Measurements from ENCODE around the gene ARL5C. TPM values are rescaled to one million over a fixed set of nuclear protein-coding genes. Genes with fewer than 3 reads are reported as not detected.

Gene ARL5C
- total RNA-seq, 2 donors from 2014 or later: not detected

GRCh38 chr17:39147221-39148185, 18.5 kb downstream of the ARL5C start:
- no peaks in the 10 kb centered on the region for H3K36me3 Mint-ChIP-seq (ENCODE audit: low read depth)
- peaks cover 5% of the 10 kb centered on the region for H3K27me3 Mint-ChIP-seq
- no peaks in the 10 kb centered on the region for H3K9me3 Mint-ChIP-seq
- no peak overlapping the region for H3K4me3 Mint-ChIP-seq
- ATAC-seq (replicated peaks): no peak
- H3K27ac Mint-ChIP-seq: no peak overlapping the region
- H3K4me1 Mint-ChIP-seq: peaks cover 12% of the 10 kb centered on the region

DNA sequence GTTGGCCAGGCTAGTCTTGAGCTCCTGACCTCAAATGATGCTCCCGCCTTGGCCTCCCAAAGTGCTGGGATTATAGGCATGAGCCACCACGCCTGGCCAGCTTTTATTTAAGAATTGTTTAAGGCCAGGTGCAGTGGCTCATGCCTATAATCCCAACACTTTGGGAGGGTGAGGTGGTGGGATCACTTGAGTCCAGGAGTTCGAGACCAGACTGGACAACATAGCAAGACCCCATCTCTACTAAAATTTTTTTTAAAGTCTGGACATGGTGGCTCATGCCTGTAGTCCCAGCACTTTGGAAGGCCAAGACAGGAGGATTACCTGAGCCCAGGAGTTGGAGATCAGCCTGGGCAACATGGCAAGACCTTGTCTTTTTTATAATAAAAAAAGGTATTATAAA, 19.7 kb downstream of the ARL5C start:
- no peaks in the 10 kb centered on the region for H3K36me3 Mint-ChIP-seq (ENCODE audit: low read depth)
- H3K4me3 Mint-ChIP-seq: no peak overlapping the region
- H3K27me3 Mint-ChIP-seq: peaks cover 5% of the 10 kb centered on the region
- ATAC-seq (replicated peaks): no peak
- peaks cover 5% of the 10 kb centered on the region for H3K4me1 Mint-ChIP-seq
- no peaks in the 10 kb centered on the region for H3K9me3 Mint-ChIP-seq
- no peak overlapping the region for H3K27ac Mint-ChIP-seq

DNA sequence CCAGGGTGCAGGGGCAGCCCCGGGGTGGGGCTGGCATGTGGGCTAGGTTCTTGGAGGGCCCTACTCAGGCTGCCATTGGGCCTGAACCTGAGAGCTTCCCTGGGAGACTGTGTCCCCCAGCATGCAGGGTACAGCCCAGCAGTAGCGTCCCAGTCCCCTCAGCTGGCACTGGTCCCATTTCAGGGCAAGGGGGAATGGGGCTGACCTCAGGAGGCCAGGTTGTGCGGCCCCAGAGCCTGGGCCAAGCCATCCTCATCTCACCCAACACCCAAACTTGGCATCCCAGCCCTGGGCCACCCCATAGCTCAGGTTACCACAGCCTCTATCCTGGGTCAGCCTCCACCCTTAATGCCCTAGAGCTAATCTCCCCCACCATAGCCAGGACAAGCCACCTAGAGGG, 20.8 kb downstream of the ARL5C start:
- ATAC-seq (replicated peaks): no peak
- no peaks in the 10 kb centered on the region for H3K36me3 Mint-ChIP-seq (ENCODE audit: low read depth)
- H3K4me1 Mint-ChIP-seq: peaks cover under 1% of the 10 kb centered on the region
- H3K9me3 Mint-ChIP-seq: no peaks in the 10 kb centered on the region
- H3K4me3 Mint-ChIP-seq: no peak overlapping the region
- H3K27me3 Mint-ChIP-seq: peaks cover 1% of the 10 kb centered on the region
- H3K27ac Mint-ChIP-seq: no peak overlapping the region

- H3K36me3 Mint-ChIP-seq (ENCODE audit: low read depth): no peaks in the 10 kb centered on the region
- ATAC-seq (replicated peaks): no peak
Measured at GRCh38 chr17:39144416-39144840, 21.5 kb downstream of the ARL5C start.

GRCh38 chr17:39143552-39144093, 22.3 kb downstream of the ARL5C start:
- no peaks in the 10 kb centered on the region for H3K4me1 Mint-ChIP-seq
- H3K9me3 Mint-ChIP-seq: no peaks in the 10 kb centered on the region
- H3K36me3 Mint-ChIP-seq (ENCODE audit: low read depth): no peaks in the 10 kb centered on the region
- no peak overlapping the region for H3K4me3 Mint-ChIP-seq
- ATAC-seq (replicated peaks): no peak
- no peak overlapping the region for H3K27ac Mint-ChIP-seq
- no peaks in the 10 kb centered on the region for H3K27me3 Mint-ChIP-seq

More at GRCh38 chr17:39144416-39144840, 21.5 kb downstream of the ARL5C start:
- Mint-ChIP-seq H3K27me3 (no peaks in the 10 kb centered on the region), H3K9me3 (no peaks in the 10 kb centered on the region), H3K27ac (no peak overlapping the region), H3K4me3 (no peak overlapping the region), H3K4me1 (no peaks in the 10 kb centered on the region)

- Mint-ChIP-seq H3K27ac (no peak overlapping the region), H3K4me3 (no peak overlapping the region), H3K4me1 (no peaks in the 10 kb centered on the region), H3K9me3 (no peaks in the 10 kb centered on the region), H3K27me3 (no peaks in the 10 kb centered on the region), H3K36me3 (ENCODE audit: low read depth) (no peaks in the 10 kb centered on the region)
- ATAC-seq (replicated peaks): no peak
Measured at GRCh38 chr17:39141915-39142664, 23.9 kb downstream of the ARL5C start.

GRCh38 chr17:39141294-39141693, 24.7 kb downstream of the ARL5C start:
- no peaks in the 10 kb centered on the region for H3K4me1 Mint-ChIP-seq
- no peak overlapping the region for H3K4me3 Mint-ChIP-seq
- no peaks in the 10 kb centered on the region for H3K9me3 Mint-ChIP-seq
- no peak for ATAC-seq (replicated peaks)
- H3K27me3 Mint-ChIP-seq: no peaks in the 10 kb centered on the region
- no peaks in the 10 kb centered on the region for H3K36me3 Mint-ChIP-seq (ENCODE audit: low read depth)
- no peak overlapping the region for H3K27ac Mint-ChIP-seq

DNA sequence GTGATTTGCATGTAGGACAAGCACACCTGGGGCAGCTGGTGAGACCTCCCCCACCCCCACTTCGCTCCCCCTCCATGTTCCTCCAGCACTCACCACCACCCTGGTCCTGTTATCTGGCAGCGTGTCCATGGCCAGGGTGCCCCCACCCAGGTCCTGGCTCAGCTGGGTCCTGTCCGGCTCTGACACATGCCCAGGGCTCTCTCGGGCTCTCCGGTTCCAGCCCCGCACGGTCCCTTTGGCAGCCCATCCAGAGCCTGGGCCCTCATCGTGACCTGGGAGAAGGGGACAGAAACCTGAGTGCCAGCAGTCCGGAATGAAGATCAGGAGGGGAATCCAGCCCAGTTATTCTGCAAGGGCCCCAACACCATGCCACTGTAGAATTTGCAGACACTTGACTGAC, 26.4 kb downstream of the ARL5C start:
- Mint-ChIP-seq H3K27me3 (no peaks in the 10 kb centered on the region), H3K4me1 (no peaks in the 10 kb centered on the region), H3K9me3 (no peaks in the 10 kb centered on the region), H3K4me3 (no peak overlapping the region), H3K27ac (no peak overlapping the region), H3K36me3 (ENCODE audit: low read depth) (no peaks in the 10 kb centered on the region)
- ATAC-seq (replicated peaks): no peak

DNA sequence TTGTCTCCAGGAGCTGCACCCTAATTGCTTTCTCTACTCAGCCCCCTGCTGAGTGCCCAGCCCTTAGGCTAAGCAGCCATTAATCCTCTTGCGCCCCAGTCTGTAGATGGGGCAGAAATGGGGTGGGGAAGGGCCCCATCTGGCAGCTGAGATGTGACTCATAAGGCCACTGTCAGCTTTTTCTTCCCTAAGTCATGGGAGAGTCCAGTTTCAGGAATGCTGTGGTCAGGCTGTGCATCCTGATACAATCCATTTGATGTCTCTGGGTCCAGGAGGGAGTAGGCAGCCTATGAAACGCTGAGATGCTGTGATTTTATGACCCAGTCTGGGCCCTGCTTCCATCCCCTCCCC, 26.8 kb downstream of the ARL5C start:
- H3K4me1 Mint-ChIP-seq: no peaks in the 10 kb centered on the region

DNA sequence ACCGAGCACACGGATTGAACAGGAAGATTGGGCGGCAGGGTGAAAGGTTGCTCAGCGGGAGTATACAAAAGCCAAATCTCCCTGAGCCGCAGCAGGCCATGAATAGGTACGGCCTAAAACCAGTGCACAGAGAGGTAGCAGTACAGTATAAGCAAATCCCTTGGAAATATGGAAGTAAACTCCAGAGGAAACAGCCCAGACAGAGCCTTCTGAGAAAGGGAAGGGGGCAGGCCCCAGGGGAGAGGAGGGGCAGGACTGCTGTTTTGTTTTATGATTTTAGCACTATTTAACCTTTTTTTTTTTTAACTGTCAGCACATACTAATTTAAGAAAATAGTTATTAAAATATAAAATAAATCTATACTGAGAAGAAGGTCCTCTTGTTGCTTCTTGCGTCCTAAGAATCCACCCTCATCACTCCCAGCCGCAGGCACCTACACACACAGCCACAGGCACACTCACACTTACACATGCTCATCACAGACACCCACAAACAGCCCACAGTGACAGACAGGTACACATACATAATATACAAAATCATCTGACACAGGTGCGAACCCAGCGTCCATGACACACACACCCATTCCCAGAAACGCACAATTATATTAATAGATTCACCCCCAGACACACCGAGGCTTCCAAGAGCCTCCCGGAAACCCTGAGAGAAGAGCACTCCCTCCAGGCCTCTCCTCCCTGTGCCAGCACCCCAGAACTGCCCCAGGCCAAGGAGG, 27.4 kb downstream of the ARL5C start:
- Mint-ChIP-seq H3K36me3 (ENCODE audit: low read depth) (no peaks in the 10 kb centered on the region), H3K4me1 (no peaks in the 10 kb centered on the region), H3K27ac (no peak overlapping the region), H3K9me3 (no peaks in the 10 kb centered on the region), H3K27me3 (no peaks in the 10 kb centered on the region), H3K4me3 (no peak overlapping the region)
- no peak for ATAC-seq (replicated peaks)

More for the DNA sequence above, 26.8 kb downstream of the ARL5C start:
- no peaks in the 10 kb centered on the region for H3K27me3 Mint-ChIP-seq
- H3K4me3 Mint-ChIP-seq: no peak overlapping the region
- ATAC-seq (replicated peaks): no peak
- no peak overlapping the region for H3K27ac Mint-ChIP-seq
- no peaks in the 10 kb centered on the region for H3K36me3 Mint-ChIP-seq (ENCODE audit: low read depth)
- no peaks in the 10 kb centered on the region for H3K9me3 Mint-ChIP-seq

GRCh38 chr17:39134878-39135277, 31.1 kb downstream of the ARL5C start:
- no peaks in the 10 kb centered on the region for H3K9me3 Mint-ChIP-seq
- no peaks in the 10 kb centered on the region for H3K27me3 Mint-ChIP-seq
- H3K4me3 Mint-ChIP-seq: no peak overlapping the region
- H3K27ac Mint-ChIP-seq: no peak overlapping the region
- no peak for ATAC-seq (replicated peaks)
- no peaks in the 10 kb centered on the region for H3K4me1 Mint-ChIP-seq
- H3K36me3 Mint-ChIP-seq (ENCODE audit: low read depth): no peaks in the 10 kb centered on the region

GRCh38 chr17:39132192-39132610, 33.8 kb downstream of the ARL5C start:
- Mint-ChIP-seq H3K9me3 (no peaks in the 10 kb centered on the region), H3K27ac (no peak overlapping the region), H3K4me1 (no peaks in the 10 kb centered on the region), H3K27me3 (no peaks in the 10 kb centered on the region), H3K36me3 (ENCODE audit: low read depth) (no peaks in the 10 kb centered on the region), H3K4me3 (no peak overlapping the region)
- no peak for ATAC-seq (replicated peaks)

DNA sequence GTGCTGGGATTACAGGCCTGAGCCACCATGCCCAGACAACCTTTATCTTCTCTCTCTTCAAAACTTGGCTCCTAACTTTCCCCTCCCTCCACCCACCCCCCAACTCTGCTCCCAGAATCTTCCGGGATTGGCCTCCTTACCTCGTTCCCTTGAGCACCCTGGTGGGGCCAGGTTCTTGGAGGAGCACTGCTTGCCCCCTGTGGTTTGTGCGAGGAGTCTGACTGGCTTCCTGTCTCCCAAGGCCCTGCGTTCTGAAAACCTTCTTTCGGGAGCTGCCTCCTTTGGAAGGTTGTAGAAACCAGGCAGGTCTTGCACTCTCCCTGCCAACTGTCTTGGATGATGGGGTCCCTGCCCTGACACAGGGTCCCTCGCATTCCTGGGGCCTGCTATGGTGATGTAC, 34.3 kb downstream of the ARL5C start:
- Mint-ChIP-seq H3K27me3 (no peaks in the 10 kb centered on the region), H3K4me3 (no peak overlapping the region), H3K36me3 (ENCODE audit: low read depth) (no peaks in the 10 kb centered on the region), H3K4me1 (no peaks in the 10 kb centered on the region), H3K9me3 (no peaks in the 10 kb centered on the region), H3K27ac (no peak overlapping the region)
- no peak for ATAC-seq (replicated peaks)

DNA sequence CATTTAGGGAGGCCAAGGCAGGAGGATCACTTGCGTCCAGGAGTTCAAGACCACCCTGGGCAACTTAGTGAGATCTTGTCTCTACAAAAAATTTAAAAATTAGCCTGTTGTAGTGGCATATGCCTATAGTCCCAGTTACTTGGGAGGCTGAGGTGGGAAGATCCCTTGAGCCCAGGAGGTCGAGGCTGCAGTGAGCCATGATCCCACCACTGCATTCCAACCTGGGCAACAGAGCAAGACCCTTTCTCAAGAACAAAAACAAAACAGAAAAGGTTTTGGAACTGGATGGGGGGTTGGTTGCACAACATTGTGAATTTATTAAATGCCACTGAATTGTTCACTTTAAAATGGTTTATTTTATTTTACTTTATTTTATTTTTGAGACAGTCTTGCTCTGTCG, 35.8 kb downstream of the ARL5C start:
- Mint-ChIP-seq H3K9me3 (no peaks in the 10 kb centered on the region), H3K36me3 (ENCODE audit: low read depth) (no peaks in the 10 kb centered on the region), H3K27ac (no peak overlapping the region), H3K27me3 (no peaks in the 10 kb centered on the region), H3K4me1 (no peaks in the 10 kb centered on the region), H3K4me3 (no peak overlapping the region)
- ATAC-seq (replicated peaks): no peak
